K562 (cell line): ENCODE measurements around the gene RBKS. TPM values are rescaled to one million over a fixed set of nuclear protein-coding genes. Genes with fewer than 3 reads are reported as not detected.
A peak's percentile ranks its signal among the peaks of the same experiment; 100 is the strongest.

Experiments
- ATAC-seq: fragments of 200-7000 bp; cut with Tn5 transposase; 3 replicates; pipeline ENCODE4 v1.9.1; 2020; ENCODE audit warnings: moderate library complexity
- BruUV-seq: library from RNA; stranded (reverse); fragments of 400-500 nt; replicated peaks from 2 replicates; lab custom pipeline; 2021; lab: Mats Ljungman, UMichigan
- CTCF ChIA-PET: fragments of 300-600 bp; formaldehyde crosslinking; extraction: SDS; loops from one replicate; lab custom pipeline; 2021; ENCODE audit warnings: low intra/inter-chr PET ratio; lab: Yijun Ruan, JAX
- POLR2A ChIA-PET: fragments of 300-600, 350-650 bp; sonication (Branson Sonifier 250); formaldehyde crosslinking; extraction: SDS; loops from one replicate; lab custom pipeline; 2021; ENCODE audit warnings: antibody characterized with exemption, inconsistent platforms; lab: Yijun Ruan, JAX
- DNase-seq, 4 experiments: peaks; one replicate each; pipeline versions ENCODE4 v3.0.0 to v3.0.0-alpha.2; 2011 to 2018; ENCODE audit warnings: low spot score in 3 of 4, mixed read lengths in 3 of 4; ENCODE audit errors: extremely low read depth in 1 of 4
- FAIRE-seq: peaks from 2 replicates; lab custom pipeline; 2011; peaks lifted over from hg19 to GRCh38; lab: Jason Lieb, UNC
- H2AFZ ChIP-seq: 2 replicates; pipeline ENCODE4 v1.6.0; 2011; ENCODE audit warnings: low read depth, low read length, control low read depth, inconsistent platforms
- H3K27ac ChIP-seq: fragments of 200-600 bp; 3 replicates; pipeline ENCODE4 v1.8.0; 2011; ENCODE audit warnings: low read depth, mild to moderate bottlenecking, control low read depth, inconsistent platforms, low read length, moderate library complexity, mixed read lengths; ENCODE audit errors: extremely low read depth
- H3K27me3 ChIP-seq, 2 experiments: fragments of 300-600 bp in 1 of 2; 2 replicates in 1 of 2; 3 replicates in 1 of 2; pipeline versions ENCODE4 v1.6.0 to v1.8.0; 2011; ENCODE audit warnings: inconsistent platforms in 2 of 2, low read length in 2 of 2, mild to moderate bottlenecking in 1 of 2, mixed read lengths in 1 of 2, moderate library complexity in 1 of 2; ENCODE audit not compliant: control insufficient read depth in 2 of 2, insufficient read depth in 2 of 2
- H3K36me3 ChIP-seq: fragments of 300-600 bp; 3 replicates; pipeline ENCODE4 v1.8.0; 2011; ENCODE audit warnings: mild to moderate bottlenecking, low read length, inconsistent platforms; ENCODE audit not compliant: control insufficient read depth, insufficient read depth
- H3K4me1 ChIP-seq, 2 experiments: fragments of 200-600 bp in 1 of 2; replicated peaks in 1 of 2; 2 replicates in 1 of 2; 3 replicates in 1 of 2; pipeline versions ENCODE4 v1.5.1 to v1.8.0; 2011; ENCODE audit warnings: inconsistent platforms in 2 of 2, low read length in 2 of 2, mild to moderate bottlenecking in 1 of 2, mixed read lengths in 1 of 2, moderate library complexity in 1 of 2; ENCODE audit not compliant: control insufficient read depth in 2 of 2, insufficient read depth in 2 of 2
- H3K4me2 ChIP-seq: 2 replicates; pipeline ENCODE4 v1.6.1; 2011; ENCODE audit warnings: low read length, control low read depth, inconsistent platforms, mixed read lengths; ENCODE audit not compliant: insufficient read depth
- H3K4me3 ChIP-seq: fragments of 200-600 bp; sonication (generic), shearing (Covaris generic); 2 replicates; pipeline ENCODE4 v1.5.1; 2016; ENCODE audit warnings: control low read depth, inconsistent platforms
- H3K79me2 ChIP-seq: fragments of 200-600 bp; 3 replicates; pipeline ENCODE4 v1.8.0; 2011; ENCODE audit warnings: low read length, inconsistent platforms; ENCODE audit not compliant: control insufficient read depth, insufficient read depth
- H3K9ac ChIP-seq, 2 experiments: 2 replicates each; pipeline versions ENCODE4 v1.6.0 to v1.6.1; 2011; ENCODE audit warnings: low read depth in 2 of 2, low read length in 2 of 2, control low read depth in 1 of 2, inconsistent platforms in 1 of 2, mild to moderate bottlenecking in 1 of 2, mixed read lengths in 1 of 2; ENCODE audit not compliant: insufficient read depth in 1 of 2
- H3K9me1 ChIP-seq: one replicate; pipeline ENCODE4 v1.6.0; 2011; ENCODE audit warnings: inconsistent platforms, mild to moderate bottlenecking, low read length, moderate library complexity; ENCODE audit not compliant: control insufficient read depth, insufficient read depth
- H3K9me3 ChIP-seq: replicated peaks from 2 replicates; pipeline ENCODE4 v1.5.1; 2011; ENCODE audit warnings: low read depth, low read length, inconsistent platforms; ENCODE audit not compliant: control insufficient read depth, insufficient read depth
- H4K20me1 ChIP-seq: replicated peaks from 2 replicates; pipeline ENCODE4 v1.6.1; 2011; ENCODE audit warnings: low read length, inconsistent platforms, mixed read lengths; ENCODE audit not compliant: control insufficient read depth, insufficient read depth
- ARID1B ChIP-seq: fragments of 450-650 bp; IDR thresholded peaks from 2 replicates; pipeline ENCODE4 v1.6.1; 2016; ENCODE audit warnings: antibody characterized with exemption, mild to moderate bottlenecking, inconsistent platforms
- BACH1 ChIP-seq: fragments of 200-800 bp; sonication (Bioruptor generic); IDR thresholded peaks from 2 replicates; pipeline ENCODE4 v1.6.1; 2016; ENCODE audit warnings: missing genetic modification characterization, missing compliant biosample characterization
- CTCF ChIP-seq, 3 experiments: IDR thresholded peaks in 2 of 3; conservative IDR thresholded peaks in 1 of 3; 2 replicates each; pipeline ENCODE4 v1.5.1; 2011 to 2012; ENCODE audit warnings: low read length in 3 of 3, mild to moderate bottlenecking in 3 of 3, control low read depth in 2 of 3, improper control_type of control experiment in 1 of 3, inconsistent platforms in 1 of 3, low read depth in 1 of 3, mixed read lengths in 1 of 3, moderate library complexity in 1 of 3; ENCODE audit not compliant: insufficient read depth in 2 of 3
- ELF2 ChIP-seq: fragments of 250-450 bp; sonication (Bioruptor Pico); IDR thresholded peaks from 2 replicates; pipeline ENCODE4 v1.5.0; 2021; ENCODE audit warnings: mild to moderate bottlenecking
- MEF2D ChIP-seq: conservative IDR thresholded peaks from 2 replicates; pipeline ENCODE4 v1.6.1; 2016; ENCODE audit warnings: low read depth, missing genetic modification characterization, missing compliant biosample characterization
- ZNF253 ChIP-seq: fragments of 250-450 bp; sonication (Bioruptor Pico); conservative IDR thresholded peaks from 2 replicates; pipeline ENCODE4 v1.6.1; 2021; ENCODE audit warnings: mild to moderate bottlenecking
- ZNF384 ChIP-seq: IDR thresholded peaks from 2 replicates; pipeline ENCODE4 v1.6.1; 2012; ENCODE audit warnings: low read depth, low read length, improper control_type of control experiment
- ZNF57 ChIP-seq: fragments of 450-650 bp; formaldehyde crosslinking; IDR thresholded peaks from 2 replicates; pipeline ENCODE4 v1.4.0; 2020; ENCODE audit warnings: mild to moderate bottlenecking, moderate library complexity
- ZNF707 ChIP-seq: fragments of 250-450 bp; sonication (Bioruptor Pico); conservative IDR thresholded peaks from 2 replicates; pipeline ENCODE4 v1.8.0; 2022; ENCODE audit warnings: inconsistent platforms, mild to moderate bottlenecking, moderate library complexity
- ZSCAN32 ChIP-seq: fragments of 450-650 bp; formaldehyde crosslinking; IDR thresholded peaks from 2 replicates; pipeline ENCODE4 v1.4.0; 2020; ENCODE audit warnings: mild to moderate bottlenecking, moderate library complexity
- WGBS: fragments of 100-300 bp; shearing (Covaris generic); methylation state at CpG from one replicate; pipeline ENCODE4 v1.1.6; 2016; ENCODE audit warnings: low coverage, mixed read lengths; ENCODE audit not compliant: insufficient coverage; ENCODE audit errors: missing lambda C conversion rate; 5-methylcytosine and 5-hydroxymethylcytosine counted together
- in situ Hi-C: fragments of 300-500 bp; cut with MboI; formaldehyde crosslinking; loops from 4 replicates; pipeline ENCODE4 v1.15.0; 2018; ENCODE audit warnings: inconsistent platforms, mixed read lengths
- intact Hi-C: fragments of 100-400 bp; cut with micrococcal nuclease; formaldehyde crosslinking; loops from 2 replicates; pipeline ENCODE4 v1.14.2; 2022
- polyA plus RNA-seq, 8 experiments: library from polyadenylated mRNA; depleted of rRNA in 4 of 8; stranded (reverse) in 5 of 8; unstranded in 3 of 8; fragments of >200 nt; fragmentation: Nextera tagmentation in 2 of 8; fragmentation: Illumina TruSeq in 1 of 8; extraction: Ambion mirVana in 2 of 8; extraction: Trizol in 1 of 8; gene quantifications; 2 replicates each; pipeline versions ENCODE4 v1.2.1 to v1.2.3, GENCODE V29; 2011 to 2014; ENCODE audit warnings: inconsistent platforms in 1 of 8, missing spikeins in 1 of 8
- total RNA-seq, 7 experiments: library from RNA; depleted of rRNA in 6 of 7; stranded (reverse); fragments of >200 nt in 6 of 7; fragmentation: Illumina TruSeq in 2 of 7; extraction: Trizol in 2 of 7; gene quantifications; 2 replicates each; pipeline versions ENCODE4 v1.2.1 to v1.2.3, GENCODE V29; 2011 to 2021; ENCODE audit warnings: low replicate concordance in 1 of 7
- TF ChIP-seq, protein P1 (sequence below): fragments of 250-450 bp; sonication (Bioruptor Pico); IDR thresholded peaks from 2 replicates; pipeline ENCODE4 v1.5.1; 2021; ENCODE audit warnings: mild to moderate bottlenecking
- TF ChIP-seq, protein P2 (sequence below): IDR thresholded peaks from 2 replicates; pipeline ENCODE4 v1.6.1; 2016; ENCODE audit warnings: missing genetic modification characterization, missing compliant biosample characterization

RBKS gene
- total and polyA plus RNA-seq, 9 of the 15 experiments (the other 6 are each of a cell fraction or from before 2014, with no cell fraction given), result 0.06 to 0.39 (median 0.19) TPM

GRCh38 chr2:27807476-27807875 lies 82.7 kb downstream of the RBKS start:
- intact Hi-C loops, result loop anchor here (2.0 to 5.0 kb wide), 2 partner anchors 589 to 645 kb away; no protein-coding TSS in a partner anchor
- ATAC-seq (peak; percentile 83), DNase-seq (peak in 2 of 4 experiments; percentile 16 to 31), FAIRE-seq (peak; percentile 77)
- Histone ChIP-seq H3K27ac (no peak overlapping the region), H3K9me1 (no peaks in the 10 kb centered on the region), H3K4me1 (no peaks in the 10 kb centered on the region), H3K4me2 (no peak overlapping the region), H4K20me1 (no peaks in the 10 kb centered on the region), H3K4me3 (no peak overlapping the region), H2AFZ (no peak overlapping the region), H3K27me3 (peaks cover 10 to 24% of the 10 kb centered on the region in 2 experiments), H3K9ac (no peak overlapping the region), H3K9me3 (no peaks in the 10 kb centered on the region), H3K79me2 (no peaks in the 10 kb centered on the region), H3K36me3 (no peaks in the 10 kb centered on the region)
- no TSS peak for BruUV-seq
- POLR2A ChIA-PET, result interaction anchor here (0.9 kb wide), 1 partner anchor 26 kb away, joined by 3 read pairs; no protein-coding TSS in a partner anchor
- WGBS, result 0% methylated on average over 4 of the region's 4 CpGs
- in situ Hi-C loops, result no loop called here
- CTCF ChIA-PET, result interaction anchor here (1.1 kb wide), 1 partner anchor 589 kb away, joined by 3 read pairs; no protein-coding TSS in a partner anchor
- TF ChIP-seq ZNF253 (CRISPR knock-in tag), result no peak
- TF ChIP-seq, protein P1, sequence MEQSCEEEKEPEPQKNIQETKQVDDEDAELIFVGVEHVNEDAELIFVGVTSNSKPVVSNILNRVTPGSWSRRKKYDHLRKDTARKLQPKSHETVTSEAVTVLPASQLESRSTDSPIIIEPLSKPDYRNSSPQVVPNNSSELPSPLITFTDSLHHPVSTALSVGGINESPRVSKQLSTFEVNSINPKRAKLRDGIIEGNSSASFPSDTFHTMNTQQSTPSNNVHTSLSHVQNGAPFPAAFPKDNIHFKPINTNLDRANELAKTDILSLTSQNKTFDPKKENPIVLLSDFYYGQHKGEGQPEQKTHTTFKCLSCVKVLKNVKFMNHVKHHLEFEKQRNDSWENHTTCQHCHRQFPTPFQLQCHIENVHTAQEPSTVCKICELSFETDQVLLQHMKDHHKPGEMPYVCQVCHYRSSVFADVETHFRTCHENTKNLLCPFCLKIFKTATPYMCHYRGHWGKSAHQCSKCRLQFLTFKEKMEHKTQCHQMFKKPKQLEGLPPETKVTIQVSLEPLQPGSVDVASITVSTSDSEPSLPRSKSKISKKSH (CRISPR knock-in tag), result no peak
- TF ChIP-seq ZSCAN32, result no peak
- no peak for TF ChIP-seq BACH1
- no peak for TF ChIP-seq ELF2 (CRISPR knock-in tag)
- TF ChIP-seq, protein P2, sequence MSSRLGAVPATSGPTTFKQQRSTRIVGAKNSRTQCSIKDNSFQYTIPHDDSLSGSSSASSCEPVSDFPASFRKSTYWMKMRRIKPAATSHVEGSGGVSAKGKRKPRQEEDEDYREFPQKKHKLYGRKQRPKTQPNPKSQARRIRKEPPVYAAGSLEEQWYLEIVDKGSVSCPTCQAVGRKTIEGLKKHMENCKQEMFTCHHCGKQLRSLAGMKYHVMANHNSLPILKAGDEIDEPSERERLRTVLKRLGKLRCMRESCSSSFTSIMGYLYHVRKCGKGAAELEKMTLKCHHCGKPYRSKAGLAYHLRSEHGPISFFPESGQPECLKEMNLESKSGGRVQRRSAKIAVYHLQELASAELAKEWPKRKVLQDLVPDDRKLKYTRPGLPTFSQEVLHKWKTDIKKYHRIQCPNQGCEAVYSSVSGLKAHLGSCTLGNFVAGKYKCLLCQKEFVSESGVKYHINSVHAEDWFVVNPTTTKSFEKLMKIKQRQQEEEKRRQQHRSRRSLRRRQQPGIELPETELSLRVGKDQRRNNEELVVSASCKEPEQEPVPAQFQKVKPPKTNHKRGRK, result no peak
- no peak for TF ChIP-seq ZNF57 (CRISPR knock-in tag)
- TF ChIP-seq MEF2D (tag), result no peak
- no peak for TF ChIP-seq ARID1B
- no peak for TF ChIP-seq ZNF707 (CRISPR knock-in tag)
- peak; percentile 55 to 62 (median 60) for TF ChIP-seq CTCF (IDR thresholded peaks at IDR 0.05 in 2 of 3, conservative IDR thresholded peaks at IDR 0.05 in 1 of 3; ENCODE audit: insufficient read depth in 2 of 3, low read depth in 1 of 3, low read length in 3 of 3)
- no peak for TF ChIP-seq ZNF384
